WTC11 (cell line): ENCODE measurements around the gene ALS2CL. TPM values are rescaled to one million over a fixed set of nuclear protein-coding genes. Genes with fewer than 3 reads are reported as not detected.

Experiments
- ATAC-seq: fragments of 200-7000 bp; cut with Tn5 transposase; 2 replicates; pipeline ENCODE4 v1.10.0; 2021; ENCODE audit warnings: mild to moderate bottlenecking, moderate library complexity
- CTCF ChIA-PET: fragments of 300-600 bp; sonication (Branson Sonifier 250); formaldehyde crosslinking; loops from one replicate; lab custom pipeline; 2021; ENCODE audit warnings: antibody characterized with exemption; lab: Charles Lee
- POLR2A ChIA-PET: fragments of 350-600 bp; sonication (Branson Sonifier 250); formaldehyde crosslinking; loops from one replicate; lab custom pipeline; 2021; ENCODE audit warnings: antibody characterized with exemption; lab: Charles Lee
- DNase-seq: peaks from one replicate; pipeline ENCODE4 v3.0.0; 2021; ENCODE audit warnings: low spot score
- H3K27ac Mint-ChIP-seq: 2 replicates; pipeline ENCODE4 v1.8.0; 2021; ENCODE audit warnings: mixed read lengths
- H3K27me3 Mint-ChIP-seq: 2 replicates; pipeline ENCODE4 v1.8.0; 2021; ENCODE audit warnings: low read depth, mild to moderate bottlenecking, moderate library complexity, mixed read lengths
- H3K36me3 Mint-ChIP-seq: 2 replicates; pipeline ENCODE4 v1.8.0; 2021; ENCODE audit warnings: mixed read lengths
- H3K4me1 Mint-ChIP-seq: 2 replicates; pipeline ENCODE4 v1.8.0; 2022; ENCODE audit warnings: mixed read lengths
- H3K4me3 Mint-ChIP-seq: 2 replicates; pipeline ENCODE4 v1.8.0; 2021; ENCODE audit warnings: mild to moderate bottlenecking, moderate library complexity, mixed read lengths
- H3K9me3 Mint-ChIP-seq: 2 replicates; pipeline ENCODE4 v1.8.0; 2021; ENCODE audit warnings: mixed read lengths
- ATF2 ChIP-seq: sonication (generic); formaldehyde crosslinking; IDR thresholded peaks from 2 replicates; pipeline ENCODE4 v1.8.1; 2022; ENCODE audit warnings: low read depth, missing genetic modification reagents, borderline replicate concordance
- CBFB ChIP-seq: sonication (generic); formaldehyde crosslinking; IDR thresholded peaks from 2 replicates; pipeline ENCODE4 v1.8.1; 2022; ENCODE audit warnings: mild to moderate bottlenecking, low read depth, missing genetic modification reagents
- EMX1 ChIP-seq: fragments of 250-450 bp; sonication (Bioruptor Pico); IDR thresholded peaks from 2 replicates; pipeline ENCODE4 v1.8.0; 2021; ENCODE audit warnings: mild to moderate bottlenecking
- ERG ChIP-seq: fragments of 250-450 bp; sonication (Bioruptor Pico); IDR thresholded peaks from 2 replicates; pipeline ENCODE4 v1.8.0; 2021; ENCODE audit warnings: mild to moderate bottlenecking
- ETV6 ChIP-seq: sonication (generic); formaldehyde crosslinking; IDR thresholded peaks from 2 replicates; pipeline ENCODE4 v1.8.1; 2022; ENCODE audit warnings: mild to moderate bottlenecking, missing genetic modification reagents
- JUN ChIP-seq: sonication (generic); formaldehyde crosslinking; IDR thresholded peaks from 2 replicates; pipeline ENCODE4 v1.8.0; 2023; ENCODE audit warnings: mild to moderate bottlenecking, missing genetic modification reagents
- SOX15 ChIP-seq: fragments of 250-450 bp; sonication (Bioruptor Pico); IDR thresholded peaks from 2 replicates; pipeline ENCODE4 v1.9.0; 2021; ENCODE audit warnings: mild to moderate bottlenecking
- SP1 ChIP-seq: sonication (generic); formaldehyde crosslinking; conservative IDR thresholded peaks from 2 replicates; pipeline ENCODE4 v1.8.1; 2022; ENCODE audit warnings: missing genetic modification reagents
- STAT6 ChIP-seq: sonication (generic); formaldehyde crosslinking; conservative IDR thresholded peaks from 2 replicates; pipeline ENCODE4 v1.8.1; 2023; ENCODE audit warnings: mild to moderate bottlenecking, low read depth, missing genetic modification reagents, moderate library complexity
- USF1 ChIP-seq: sonication (generic); formaldehyde crosslinking; IDR thresholded peaks from 2 replicates; pipeline ENCODE4 v1.8.0; 2022; ENCODE audit warnings: mild to moderate bottlenecking, missing genetic modification reagents
- USF2 ChIP-seq: sonication (generic); formaldehyde crosslinking; IDR thresholded peaks from 2 replicates; pipeline ENCODE4 v1.8.1; 2023; ENCODE audit warnings: mild to moderate bottlenecking, missing genetic modification reagents, moderate library complexity
- ZBTB21 ChIP-seq: sonication (generic); formaldehyde crosslinking; IDR thresholded peaks from 2 replicates; pipeline ENCODE4 v1.8.1; 2023; ENCODE audit warnings: mild to moderate bottlenecking, missing genetic modification reagents, borderline replicate concordance
- ZNF121 ChIP-seq: sonication (generic); formaldehyde crosslinking; IDR thresholded peaks from 2 replicates; pipeline ENCODE4 v1.8.0; 2023; ENCODE audit warnings: missing genetic modification reagents
- ZNF263 ChIP-seq: sonication (generic); formaldehyde crosslinking; IDR thresholded peaks from 2 replicates; pipeline ENCODE4 v1.8.1; 2022; ENCODE audit warnings: low read depth, mild to moderate bottlenecking, moderate library complexity, missing genetic modification reagents
- ZNF423 ChIP-seq: fragments of 250-450 bp; sonication (Bioruptor Pico); IDR thresholded peaks from 2 replicates; pipeline ENCODE4 v2.1.2; 2022; ENCODE audit warnings: mild to moderate bottlenecking, moderate library complexity
- total RNA-seq: library from RNA; stranded (reverse); gene quantifications from 3 replicates; pipeline ENCODE4 v1.2.3, GENCODE V29; 2021

ALS2CL gene
- total RNA-seq, 1 experiment from 2014 or later, result 12.6 TPM

GRCh38 chr3:46662771-46663551 is 30.5 kb downstream of the ALS2CL start:
- no peaks in the 10 kb centered on the region for H3K9me3 Mint-ChIP-seq

GRCh38 chr3:46661776-46662766 is 31.4 kb downstream of the ALS2CL start:
- ChIA-PET CTCF (interaction anchor here (0.8 to 5.5 kb wide), 18 partner anchors 8 to 274 kb away, joined by 3 to 33 read pairs (median 4); partner anchors contain the start of gene ALS2CL), POLR2A (interaction anchor here (0.6 kb wide), 1 partner anchor 559 kb away, joined by 4 read pairs; no protein-coding TSS in a partner anchor)
- Mint-ChIP-seq H3K9me3 (0 out of 2 replicates have a peak, but pooled peaks cover 3% of the 10 kb centered on the region), H3K27ac (no peak overlapping the region), H3K4me3 (peak overlapping the region; percentile 2; the same call in 1 of the 2 replicates), H3K27me3 (no peaks in the 10 kb centered on the region; the same call in 1 of the 2 replicates), H3K4me1 (peaks cover 60% of the 10 kb centered on the region), H3K36me3 (no peaks in the 10 kb centered on the region)
- DNase-seq, result no peak
- peak; percentile 83 for TF ChIP-seq ZNF121 (CRISPR knock-in tag)
- 0 out of 2 replicates have a peak, but pooled peaks have one; percentile 59 for TF ChIP-seq ETV6
- no peak for TF ChIP-seq ZNF263 (CRISPR knock-in tag)
- TF ChIP-seq CBFB, result 0 out of 2 replicates have a peak, but pooled peaks have one; percentile 47
- TF ChIP-seq ZNF423 (CRISPR knock-in tag), result 0 out of 2 replicates have a peak, but pooled peaks have one; percentile 16
- peak; percentile 31 for ATAC-seq

More at GRCh38 chr3:46662771-46663551, 30.5 kb downstream of the ALS2CL start:
- Mint-ChIP-seq H3K4me1 (peaks cover 55% of the 10 kb centered on the region), H3K36me3 (no peaks in the 10 kb centered on the region), H3K27me3 (no peaks in the 10 kb centered on the region; the same call in 1 of the 2 replicates), H3K27ac (no peak overlapping the region; the same call in 1 of the 2 replicates), H3K4me3 (no peak overlapping the region)
- ChIA-PET POLR2A (no interaction called here), CTCF (interaction anchor here (0.8 to 5.5 kb wide), 16 partner anchors 30 to 336 kb away, joined by 3 to 33 read pairs (median 6); partner anchors contain the start of genes ALS2CL and PRSS50)
- TF ChIP-seq ERG (CRISPR knock-in tag) (no peak), ZBTB21 (CRISPR knock-in tag) (0 out of 2 replicates have a peak, but pooled peaks have one; percentile 37)
- DNase-seq (no peak), ATAC-seq (no peak)

- Mint-ChIP-seq H3K36me3 (no peaks in the 10 kb centered on the region), H3K27ac (no peak overlapping the region), H3K9me3 (0 out of 2 replicates have a peak, but pooled peaks cover 3% of the 10 kb centered on the region), H3K4me3 (no peak overlapping the region), H3K27me3 (no peaks in the 10 kb centered on the region; the same call in 1 of the 2 replicates), H3K4me1 (peaks cover 71% of the 10 kb centered on the region)
- CTCF ChIA-PET, result interaction anchor here (0.9 to 5.5 kb wide), 14 partner anchors 10 to 275 kb away, joined by 3 to 33 read pairs (median 4); partner anchors contain the start of gene ALS2CL
- POLR2A ChIA-PET, result interaction anchor here (0.6 to 0.8 kb wide), 2 partner anchors 31 to 557 kb away, joined by 3 to 4 read pairs; no protein-coding TSS in a partner anchor
- DNase-seq, result no peak
- no peak for ATAC-seq
- peak; percentile 72 for TF ChIP-seq USF2
- peak; percentile 54; the same call in 1 of the 2 replicates for TF ChIP-seq USF1 (CRISPR knock-in tag)
- TF ChIP-seq JUN (CRISPR knock-in tag), result no peak
- no peak for TF ChIP-seq SP1 (CRISPR knock-in tag)
- TF ChIP-seq EMX1 (CRISPR knock-in tag), result no peak
- TF ChIP-seq SOX15 (CRISPR knock-in tag), result no peak
- TF ChIP-seq STAT6, result no peak
- TF ChIP-seq ATF2 (CRISPR knock-in tag), result no peak
- no peak for TF ChIP-seq ETV6
These were observed 32.6 kb downstream of the ALS2CL start for GRCh38 chr3:46660543-46661523.
